Gastrocnemius medialis (tissue), 4 donors: ENCODE results near the gene RGS7BP. TPM values are rescaled to one million over a fixed set of nuclear protein-coding genes. Genes with fewer than 3 reads are reported as not detected.

Experiments used
- ATAC-seq, 2 donors: fragments of 150-250 bp; one replicate each; pipeline ENCODE4 v1.9.1; 2016
- DNase-seq, 2 donors: peaks; one replicate each; pipeline ENCODE4 v3.0.0-alpha.2; 2019
- H3K27ac ChIP-seq, 4 donors: fragments of 200-600 bp; sonication (generic); 1 replicate in 1 of 4; 2 replicates in 3 of 4; pipeline ENCODE4 v1.5.1; 2016 to 2018; ENCODE audit warnings: mild to moderate bottlenecking in 2 of 4, moderate library complexity in 1 of 4
- H3K27me3 ChIP-seq, 3 donors: fragments of 200-600 bp; sonication (generic) in 2 of 3; 1 replicate in 1 of 3; 2 replicates in 2 of 3; pipeline versions ENCODE4 v1.5.1 to v1.6.0; 2016 to 2019; ENCODE audit warnings: mild to moderate bottlenecking in 1 of 3, moderate library complexity in 1 of 3
- H3K36me3 ChIP-seq, 2 donors: fragments of 200-600 bp; sonication (generic) in 1 of 2; one replicate each; pipeline ENCODE4 v1.5.1; 2017 to 2018
- H3K4me1 ChIP-seq, 2 donors: fragments of 200-600 bp; sonication (generic) in 1 of 2; one replicate each; pipeline ENCODE4 v1.5.1; 2016 to 2017; ENCODE audit warnings: mild to moderate bottlenecking in 2 of 2
- H3K4me3 ChIP-seq, 4 donors: fragments of 200-600 bp; sonication (generic) in 3 of 4; 1 replicate in 1 of 4; 2 replicates in 3 of 4; pipeline ENCODE4 v1.5.1; 2016 to 2019; ENCODE audit warnings: mild to moderate bottlenecking in 2 of 4
- H3K9me3 ChIP-seq, 3 donors: fragments of 200-600 bp; sonication (generic) in 2 of 3; 1 replicate in 1 of 3; 2 replicates in 2 of 3; pipeline ENCODE4 v1.5.1; 2016 to 2019
- CTCF ChIP-seq, 5 experiments: fragments of 450-650 bp in 3 of 5; fragments of 200-600 bp in 2 of 5; sonication (generic) in 2 of 5; IDR thresholded peaks in 4 of 5; conservative IDR thresholded peaks in 1 of 5; 1 replicate in 4 of 5; 2 replicates in 1 of 5; pipeline ENCODE4 v1.5.1; 2016 to 2019; ENCODE audit warnings: antibody characterized with exemption in 5 of 5, mild to moderate bottlenecking in 3 of 5, moderate library complexity in 3 of 5
- POLR2A ChIP-seq, 2 donors: fragments of 450-650 bp; IDR thresholded peaks; one replicate each; pipeline ENCODE4 v1.6.1; 2017; ENCODE audit warnings: antibody characterized with exemption in 2 of 2, mild to moderate bottlenecking in 2 of 2, moderate library complexity in 2 of 2
- in situ Hi-C, 4 donors: fragments of 200-750 bp; cut with MboI; loops; one replicate each; pipeline versions ENCODE4 v1.15.0 to v1.8.0; 2017; ENCODE audit warnings: low sequenced_read_pairs in 4 of 4
- intact Hi-C: fragments of 100-400 bp; cut with DNase I; formaldehyde crosslinking; loops from one replicate; pipeline ENCODE4 v1.15.1; 2023; ENCODE audit warnings: low total_unique reads
- total RNA-seq, 4 donors: library from RNA; depleted of rRNA; stranded (reverse); fragments of >200 nt; gene quantifications; one replicate each; pipeline versions ENCODE4 v1.1.0 to v1.2.3, GENCODE V29; 2016

RGS7BP gene
- total RNA-seq, 4 donors from 2014 or later: 0.10 to 0.86 (median 0.47) TPM

GRCh38 chr5:64644831-64645230 lies 139.0 kb downstream of the RGS7BP start:
- H3K27me3 ChIP-seq: no peaks in the 10 kb centered on the region
- intact Hi-C loops (no loop called here), in situ Hi-C loops (loop anchor here in 2 of 4 donors (25.0 kb wide), 1 partner anchor 842 kb away; the partner anchor contains the start of gene ADAMTS6 (in 2 of the 2))
- H3K36me3 ChIP-seq: no peaks in the 10 kb centered on the region
- DNase-seq (no peak), ATAC-seq (no peak)
- H3K27ac ChIP-seq: no peak overlapping the region
- H3K4me1 ChIP-seq: no peaks in the 10 kb centered on the region
- H3K9me3 ChIP-seq: no peaks in the 10 kb centered on the region
- TF ChIP-seq CTCF (IDR thresholded peaks at IDR 0.05 in 4 of 5, conservative IDR thresholded peaks at IDR 0.05 in 1 of 5) (no peak), POLR2A (IDR thresholded peaks at IDR 0.05) (no peak)
- H3K4me3 ChIP-seq: no peak overlapping the region

- H3K36me3 ChIP-seq: no peaks in the 10 kb centered on the region
- TF ChIP-seq CTCF (IDR thresholded peaks at IDR 0.05 in 4 of 5, conservative IDR thresholded peaks at IDR 0.05 in 1 of 5): no peak
- no peak for TF ChIP-seq POLR2A (IDR thresholded peaks at IDR 0.05)
- no peak overlapping the region for H3K27ac ChIP-seq
- no peaks in the 10 kb centered on the region for H3K4me1 ChIP-seq
- H3K9me3 ChIP-seq: no peaks in the 10 kb centered on the region
- ATAC-seq (no peak), DNase-seq (no peak)
- intact Hi-C loops (no loop called here), in situ Hi-C loops (loop anchor here in 2 of 4 donors (25.0 kb wide), 1 partner anchor 841 kb away; the partner anchor contains the start of gene ADAMTS6 (in 2 of the 2))
- H3K4me3 ChIP-seq: no peak overlapping the region
- no peaks in the 10 kb centered on the region for H3K27me3 ChIP-seq
Observed at GRCh38 chr5:64646169-64646568, 140.4 kb downstream of the RGS7BP start.

- intact Hi-C loops (no loop called here), in situ Hi-C loops (loop anchor here in 2 of 4 donors (25.0 kb wide), 1 partner anchor 838 kb away; the partner anchor contains the start of gene ADAMTS6 (in 2 of the 2))
- H3K27me3 ChIP-seq: no peaks in the 10 kb centered on the region
- H3K9me3 ChIP-seq: no peaks in the 10 kb centered on the region
- H3K27ac ChIP-seq: no peak overlapping the region
- no peak overlapping the region for H3K4me3 ChIP-seq
- H3K36me3 ChIP-seq: no peaks in the 10 kb centered on the region
- DNase-seq (no peak), ATAC-seq (no peak)
- H3K4me1 ChIP-seq: no peaks in the 10 kb centered on the region
- TF ChIP-seq POLR2A (IDR thresholded peaks at IDR 0.05): no peak
- no peak for TF ChIP-seq CTCF (IDR thresholded peaks at IDR 0.05 in 4 of 5, conservative IDR thresholded peaks at IDR 0.05 in 1 of 5)
Observed at GRCh38 chr5:64649512-64649911, 143.7 kb downstream of the RGS7BP start.

GRCh38 chr5:64653766-64654560 lies 148.1 kb downstream of the RGS7BP start:
- ATAC-seq (no peak), DNase-seq (no peak)
- in situ Hi-C loops (no loop called here), intact Hi-C loops (no loop called here)
- Histone ChIP-seq H3K27ac (no peak overlapping the region), H3K27me3 (no peaks in the 10 kb centered on the region), H3K4me1 (no peaks in the 10 kb centered on the region), H3K4me3 (no peak overlapping the region), H3K9me3 (no peaks in the 10 kb centered on the region), H3K36me3 (no peaks in the 10 kb centered on the region)
- TF ChIP-seq CTCF (IDR thresholded peaks at IDR 0.05 in 4 of 5, conservative IDR thresholded peaks at IDR 0.05 in 1 of 5) (no peak), POLR2A (IDR thresholded peaks at IDR 0.05) (no peak)
